Measurements from ENCODE around the gene SLC25A14.
"Not testable (repeated sequence)": the region's sequence is repeated elsewhere in the genome, so short reads cannot be mapped to it uniquely, and the experiment has no call there.

Gene SLC25A14, protein sequence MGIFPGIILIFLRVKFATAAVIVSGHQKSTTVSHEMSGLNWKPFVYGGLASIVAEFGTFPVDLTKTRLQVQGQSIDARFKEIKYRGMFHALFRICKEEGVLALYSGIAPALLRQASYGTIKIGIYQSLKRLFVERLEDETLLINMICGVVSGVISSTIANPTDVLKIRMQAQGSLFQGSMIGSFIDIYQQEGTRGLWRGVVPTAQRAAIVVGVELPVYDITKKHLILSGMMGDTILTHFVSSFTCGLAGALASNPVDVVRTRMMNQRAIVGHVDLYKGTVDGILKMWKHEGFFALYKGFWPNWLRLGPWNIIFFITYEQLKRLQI

DNA sequence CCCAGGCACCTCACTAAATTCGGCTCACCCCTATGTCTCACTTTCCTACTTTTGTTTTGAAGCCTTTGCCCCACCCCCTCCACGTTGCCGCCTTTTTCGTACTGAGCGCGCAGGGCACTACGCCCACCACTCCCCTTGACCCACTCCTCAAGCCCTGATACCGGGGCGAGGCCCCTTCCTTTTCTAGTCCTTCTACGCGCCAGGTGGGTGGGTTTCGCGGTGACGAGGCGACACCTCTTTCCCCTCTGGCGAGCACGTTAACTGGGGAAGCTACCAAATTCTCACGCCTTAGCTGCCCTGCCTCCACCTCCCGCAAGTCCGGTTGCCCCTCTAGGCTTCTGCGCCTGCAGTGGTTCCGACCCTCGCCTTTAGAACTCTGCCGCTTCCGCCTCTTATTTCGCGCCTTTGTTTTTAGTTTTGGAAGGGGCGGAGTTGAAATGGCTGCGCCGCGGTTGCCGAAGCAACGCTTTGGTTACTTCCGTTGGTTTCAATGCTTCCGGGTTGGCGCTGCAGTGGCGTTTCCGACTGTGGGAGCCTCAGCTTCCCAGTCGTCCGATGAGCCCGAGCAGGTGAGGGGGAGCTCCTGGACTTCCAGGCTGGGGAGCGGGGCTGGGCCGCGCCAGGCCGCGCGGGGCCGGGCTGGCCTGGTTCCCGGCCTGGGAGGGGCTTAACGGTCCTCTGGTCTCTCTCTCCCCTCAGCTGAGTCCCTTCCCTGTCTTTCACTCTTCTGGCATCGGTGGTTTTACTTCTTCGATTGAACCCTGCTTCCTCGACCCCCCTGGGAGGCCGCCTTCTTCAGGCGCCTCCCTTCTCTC is at the start of gene SLC25A14:
TSS of gene SLC25A14 (plus strand) at position 512 of the 815 bp plus-strand sequence. CDS start 360 bp downstream, outside the sequence.
- peak; percentile 85 for DNase-seq

DNA sequence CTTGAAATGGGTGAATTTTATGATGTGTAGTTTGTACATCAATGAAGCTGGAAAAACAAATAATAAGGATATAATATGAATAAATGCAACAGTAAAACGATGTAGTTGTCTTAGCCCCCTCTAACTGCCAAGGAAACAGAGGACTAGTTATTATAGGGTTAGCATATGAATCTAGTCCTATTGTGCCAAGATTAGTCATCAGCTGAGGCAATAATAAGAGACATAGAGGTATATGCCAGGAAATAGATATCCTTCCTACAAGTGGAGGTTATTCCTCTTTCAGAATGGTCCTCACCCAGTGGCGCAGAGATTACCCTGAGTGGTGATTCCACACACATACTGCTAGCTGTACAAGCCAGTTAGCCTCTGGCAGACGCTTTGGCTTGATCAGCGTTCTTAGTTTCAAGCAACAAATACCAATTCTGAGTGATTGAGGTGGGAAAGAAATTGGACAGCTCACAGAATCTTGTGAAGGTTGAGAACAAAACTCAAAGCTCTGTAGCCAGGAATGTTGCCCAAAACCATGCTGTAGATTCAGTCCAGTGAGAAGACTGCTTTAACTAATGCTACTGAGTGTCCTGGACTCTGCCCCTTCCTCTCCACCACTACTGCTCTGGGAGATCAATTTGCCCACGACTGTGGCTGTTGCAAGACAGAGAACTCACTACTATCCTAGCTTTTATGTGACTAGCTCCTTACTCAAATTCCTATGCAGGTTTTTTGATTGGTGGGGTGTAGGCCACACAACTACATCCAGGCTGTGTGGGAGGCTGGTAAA is 44.0 kb upstream of the SLC25A14 start:
- DNase-seq: no peak

DNA sequence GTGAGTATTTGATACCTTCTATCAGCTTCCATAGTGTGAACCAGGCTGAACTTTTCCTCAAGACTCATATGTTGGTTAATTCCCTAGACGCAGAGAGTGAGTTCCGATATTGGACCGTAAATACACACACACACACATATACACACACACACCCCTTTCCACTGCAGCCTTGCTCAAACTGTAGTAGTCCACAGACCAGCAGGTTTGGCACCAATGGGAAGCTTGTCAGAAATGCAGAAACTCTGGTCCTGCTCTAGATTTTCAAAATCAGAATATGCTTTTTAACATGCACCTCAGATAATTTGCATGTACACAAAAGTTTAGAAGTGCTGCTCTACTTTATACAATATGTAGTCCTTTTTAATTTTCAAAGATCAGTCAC is 43.4 kb upstream of the SLC25A14 start:
- DNase-seq: no peak

DNA sequence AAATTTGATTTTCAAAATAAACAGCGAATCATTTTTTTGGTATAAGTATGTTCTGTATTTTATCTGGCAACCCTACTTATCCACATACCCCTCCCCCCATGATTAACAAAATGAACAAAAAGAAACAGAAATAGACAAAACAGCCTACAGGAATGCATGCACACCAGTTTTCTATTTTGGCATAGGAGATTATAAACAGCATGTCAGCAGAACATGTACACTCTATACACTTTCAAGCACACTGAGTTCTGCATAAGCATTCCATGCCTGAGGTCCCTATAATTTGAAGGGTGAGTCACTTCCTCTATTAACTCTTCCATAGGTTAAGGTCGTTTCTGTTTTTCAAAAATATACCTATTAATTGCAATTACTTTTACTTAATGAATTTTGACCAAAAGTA is 43.0 kb upstream of the SLC25A14 start:
- no peak for DNase-seq

DNA sequence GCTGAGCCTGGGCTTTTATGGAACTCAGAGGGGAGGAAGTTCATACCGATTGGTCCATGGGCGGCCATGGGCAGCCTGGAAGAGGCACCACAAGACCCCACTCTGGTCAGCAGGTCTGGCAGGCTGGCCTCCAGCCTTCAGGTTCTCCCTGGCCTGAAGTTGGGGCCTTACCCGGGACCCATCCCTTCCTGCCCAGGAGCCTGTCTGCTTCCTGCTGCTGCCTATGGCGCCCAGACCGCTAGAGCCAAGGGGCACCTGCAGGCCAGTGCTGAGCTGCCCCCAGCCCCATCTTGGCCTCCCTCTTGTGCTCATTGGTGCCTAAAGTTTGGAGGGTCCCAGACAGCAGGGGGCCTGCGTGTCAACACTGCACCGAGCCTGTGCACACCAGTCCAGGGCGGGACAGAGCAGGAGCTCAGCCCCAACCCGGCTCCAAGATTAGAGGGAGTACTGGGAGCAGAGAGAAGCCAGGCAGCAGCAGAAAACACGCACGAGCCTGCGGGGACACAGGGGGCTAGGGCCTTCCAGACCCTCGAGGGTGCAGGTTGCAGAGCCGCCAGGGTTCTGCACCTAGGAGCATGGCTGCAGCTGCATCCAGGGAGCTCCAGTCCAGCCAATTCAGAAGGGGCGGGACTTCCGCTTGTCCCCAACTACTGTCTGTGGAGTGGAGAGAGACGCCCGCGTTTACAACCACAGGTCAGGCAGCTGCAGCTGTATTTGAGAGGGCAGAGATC is 40.3 kb upstream of the SLC25A14 start:
- peak; percentile 56 for DNase-seq

DNA sequence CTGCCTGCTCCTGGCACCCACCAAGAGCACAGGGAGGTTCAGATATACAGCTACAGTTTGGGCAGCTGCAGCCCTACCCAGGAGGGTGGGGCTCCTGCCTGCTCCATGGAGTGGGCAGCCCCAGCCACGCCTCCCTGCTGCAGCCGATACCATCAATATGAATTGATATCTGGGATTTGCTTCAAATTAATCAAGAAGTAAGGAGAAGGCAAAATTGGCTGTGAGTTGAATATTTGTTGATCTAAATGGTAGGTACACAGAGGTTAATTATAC is 39.8 kb upstream of the SLC25A14 start:
- DNase-seq: no peak

DNA sequence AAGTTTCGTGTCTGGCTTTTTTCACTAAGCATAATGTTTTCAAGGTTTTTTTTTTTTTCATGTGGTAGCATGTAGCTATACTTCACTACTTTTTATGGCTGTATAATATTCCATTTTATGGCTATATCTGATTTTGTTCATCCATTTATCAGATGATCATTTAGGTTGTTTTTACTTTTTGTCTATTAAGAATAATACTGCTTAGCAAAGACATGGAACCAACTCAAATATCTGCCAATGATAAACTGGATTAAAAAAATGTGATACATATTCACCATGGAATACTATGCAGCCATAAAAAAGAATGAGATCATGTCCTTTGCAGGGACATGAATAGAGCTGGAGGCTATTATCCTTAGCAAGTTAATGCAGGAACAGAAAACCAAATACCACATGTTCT is 38.3 kb upstream of the SLC25A14 start:
- no peak for DNase-seq

DNA sequence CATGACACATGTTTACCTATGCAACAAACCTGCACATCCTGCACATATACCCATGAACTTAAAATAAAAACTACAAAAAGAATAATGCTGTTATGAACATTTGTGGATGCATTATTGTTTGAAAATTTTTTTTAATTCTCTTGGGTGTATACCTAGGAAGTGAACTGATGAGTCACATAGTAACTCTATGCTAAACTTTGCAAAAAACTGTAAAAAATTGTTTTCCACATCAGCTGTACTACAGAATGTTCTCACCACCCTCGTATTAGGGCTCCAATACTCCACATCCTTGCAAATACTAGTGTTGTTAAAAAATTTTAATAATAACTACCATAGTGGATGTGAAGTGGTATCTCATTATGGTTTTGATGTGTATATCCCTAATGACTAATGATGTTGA is 37.7 kb upstream of the SLC25A14 start:
- no peak for DNase-seq

DNA sequence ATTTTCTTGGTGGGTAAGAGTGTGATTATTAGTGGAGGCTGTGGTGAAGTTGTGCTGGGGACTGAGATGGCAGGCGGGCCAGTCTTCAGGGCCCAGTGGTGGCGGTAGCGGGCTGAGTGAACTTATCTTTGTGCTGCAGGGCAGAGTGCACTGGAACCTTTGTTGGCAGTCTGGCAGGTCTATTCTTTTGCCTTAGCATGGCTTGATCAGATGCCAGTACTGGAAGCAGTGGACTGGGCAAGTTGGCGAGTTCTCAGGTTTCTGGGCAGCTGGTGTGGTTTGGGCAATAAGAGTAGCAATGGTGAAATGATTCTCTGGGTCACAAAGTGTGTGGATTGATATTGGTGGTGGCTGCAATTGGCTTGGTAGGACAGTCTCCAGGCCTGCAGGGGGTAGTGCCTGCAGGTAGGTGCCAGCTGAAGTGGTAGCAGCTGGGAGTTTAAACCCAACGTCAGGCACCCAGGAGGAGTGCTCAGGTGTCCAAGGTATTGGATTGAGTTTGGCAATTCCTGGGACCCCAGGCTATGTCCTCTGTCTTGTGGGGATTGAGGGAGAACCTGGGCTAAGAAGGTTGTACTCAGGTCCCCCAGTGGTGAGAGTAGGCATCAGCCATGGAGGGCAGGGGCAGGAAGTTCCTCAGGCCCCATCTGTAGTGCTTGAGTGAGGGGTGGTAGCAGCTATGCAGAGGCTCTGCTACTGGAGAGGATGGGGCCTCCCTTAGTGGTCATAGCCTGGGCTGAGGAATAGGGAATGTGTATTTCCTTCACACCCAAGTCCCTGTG is 34.9 kb upstream of the SLC25A14 start:
- DNase-seq: no peak

DNA sequence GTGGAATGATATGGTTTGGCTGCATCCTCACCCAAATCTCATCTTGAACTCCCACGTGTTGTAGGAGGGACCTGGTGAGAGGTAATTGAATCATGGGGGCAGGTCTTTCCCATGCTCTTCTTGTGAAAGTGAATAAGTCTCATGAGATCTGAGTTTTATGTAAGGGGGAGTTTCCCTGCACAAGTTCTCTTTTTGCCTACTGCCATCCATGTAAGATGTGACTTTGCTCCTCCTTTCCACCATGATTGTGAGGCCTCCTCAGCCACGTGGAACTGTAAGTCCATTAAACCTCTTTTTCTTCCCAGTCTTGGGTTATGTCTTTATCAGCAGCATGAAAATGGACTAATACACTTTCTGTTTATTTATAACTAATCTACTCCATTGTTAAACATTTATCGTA is 19.8 kb upstream of the SLC25A14 start:
- not testable (repeated sequence) for DNase-seq

DNA sequence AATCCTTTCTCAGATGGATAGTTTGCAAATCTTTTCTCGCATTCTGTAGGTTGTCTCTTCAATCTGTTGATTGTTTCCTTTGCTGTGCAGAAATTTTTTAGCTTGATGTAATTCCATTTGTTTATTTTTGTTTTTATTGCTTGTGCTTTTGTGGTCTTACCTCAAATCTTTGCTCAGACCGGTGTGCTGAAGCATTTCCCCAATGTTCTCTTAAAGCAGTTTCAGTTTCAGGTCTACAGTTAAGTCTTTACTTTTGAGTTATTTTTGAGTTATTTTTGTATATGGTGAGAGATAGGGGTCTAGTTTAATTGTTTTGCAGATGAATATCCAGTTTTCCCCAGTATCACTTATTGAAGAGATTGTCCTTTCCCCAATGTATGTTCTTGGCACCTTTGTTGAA is 18.2 kb upstream of the SLC25A14 start:
- no peak for DNase-seq

DNA sequence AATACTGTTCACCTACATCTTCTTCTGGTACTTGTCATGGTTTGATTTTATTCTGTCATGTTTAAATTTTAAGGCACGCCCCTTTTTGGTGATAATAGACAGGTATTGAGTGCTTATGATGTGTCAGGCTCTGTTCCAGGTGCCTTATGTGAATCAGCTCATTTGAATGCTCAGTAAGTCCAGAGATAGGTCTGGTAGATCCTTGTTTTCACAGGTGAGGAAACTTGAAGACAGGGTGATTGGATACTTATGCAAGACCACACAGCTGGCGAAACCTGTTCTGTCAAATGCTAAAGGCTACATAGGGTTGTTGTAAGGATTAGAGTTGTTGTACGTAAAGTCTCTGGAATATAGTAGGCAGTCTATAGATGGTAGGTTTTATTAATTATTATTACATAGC is 9.6 kb upstream of the SLC25A14 start:
- no peak for DNase-seq

DNA sequence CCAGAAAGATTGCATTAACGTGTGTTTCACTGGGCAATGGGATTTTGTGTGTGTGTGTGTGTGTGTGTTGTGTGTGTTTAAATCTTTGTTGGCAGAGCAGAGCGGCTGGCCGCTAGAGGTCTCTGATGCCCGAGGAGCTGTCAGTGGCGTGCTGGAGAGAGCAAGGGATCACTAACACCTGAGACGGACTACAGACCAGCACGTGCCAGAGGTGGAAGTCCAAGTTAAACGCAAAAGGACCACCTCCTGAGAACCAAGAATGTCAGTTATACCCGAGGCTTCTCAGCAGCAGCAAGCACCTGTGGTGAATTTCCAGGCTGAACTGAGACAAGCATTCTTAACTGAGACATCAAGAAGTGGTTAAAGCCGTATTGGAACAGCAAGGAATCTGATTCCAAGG is 9.0 kb upstream of the SLC25A14 start:
- peak; percentile 40 for DNase-seq

DNA sequence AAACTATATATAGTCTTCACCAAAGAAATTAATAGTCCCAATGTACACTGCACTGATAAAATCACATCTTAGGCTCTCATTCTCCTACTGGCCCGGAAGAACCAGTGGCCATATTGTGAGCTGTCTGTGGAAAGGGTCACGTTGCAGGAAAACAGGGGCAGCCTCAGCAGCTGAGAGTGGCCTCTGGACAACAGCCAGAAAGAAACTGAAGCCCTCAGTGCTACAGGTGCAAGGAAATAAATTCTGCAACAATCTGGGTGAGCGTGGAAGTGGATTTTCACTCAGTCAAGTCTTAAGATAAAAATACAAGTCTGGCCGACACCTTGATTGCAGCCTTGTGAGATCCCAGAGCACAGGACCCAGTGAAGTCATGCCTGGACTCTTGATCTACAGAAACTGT is 3.2 kb upstream of the SLC25A14 start:
- no peak for DNase-seq

DNA sequence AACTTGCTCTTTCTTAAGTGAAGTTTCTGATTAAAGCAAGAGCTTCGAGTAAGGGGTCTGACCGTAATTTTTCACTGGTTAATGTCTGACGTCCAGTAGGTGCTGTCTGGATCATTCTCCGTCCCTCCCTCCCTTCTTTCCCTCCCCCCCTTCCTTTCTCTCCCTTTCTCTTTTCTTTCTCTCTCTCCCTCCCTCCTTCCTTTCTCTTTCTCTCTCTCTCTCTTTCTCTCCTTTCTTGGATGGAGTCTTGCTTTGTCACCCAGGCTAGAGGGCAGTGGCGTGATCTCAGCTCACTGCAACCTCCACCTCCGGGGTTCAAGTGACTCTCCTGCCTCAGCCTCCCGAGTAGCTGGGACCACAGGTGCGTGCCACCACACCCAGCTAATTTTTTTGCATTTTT is 850 bp upstream of the SLC25A14 start:
- not testable (repeated sequence) for DNase-seq

DNA sequence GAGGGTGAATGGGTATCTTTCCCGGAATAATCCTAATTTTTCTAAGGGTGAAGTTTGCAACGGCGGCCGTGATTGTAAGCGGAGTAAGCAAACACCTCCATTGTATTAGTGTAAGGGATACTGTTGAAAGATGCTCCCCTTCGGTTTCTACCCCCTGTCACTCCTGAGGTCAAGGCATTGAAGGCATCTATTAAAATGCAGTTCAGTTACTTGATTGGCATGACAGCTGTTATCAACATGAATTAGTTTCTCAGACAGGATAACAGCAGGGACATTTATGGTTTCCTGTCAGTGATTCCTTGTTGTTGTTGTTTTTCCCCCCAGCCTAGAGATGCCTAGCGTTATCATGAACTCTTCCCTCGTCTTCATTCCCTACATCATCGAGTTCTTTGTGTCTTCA is 552 bp downstream of the SLC25A14 start:
- no peak for DNase-seq

DNA sequence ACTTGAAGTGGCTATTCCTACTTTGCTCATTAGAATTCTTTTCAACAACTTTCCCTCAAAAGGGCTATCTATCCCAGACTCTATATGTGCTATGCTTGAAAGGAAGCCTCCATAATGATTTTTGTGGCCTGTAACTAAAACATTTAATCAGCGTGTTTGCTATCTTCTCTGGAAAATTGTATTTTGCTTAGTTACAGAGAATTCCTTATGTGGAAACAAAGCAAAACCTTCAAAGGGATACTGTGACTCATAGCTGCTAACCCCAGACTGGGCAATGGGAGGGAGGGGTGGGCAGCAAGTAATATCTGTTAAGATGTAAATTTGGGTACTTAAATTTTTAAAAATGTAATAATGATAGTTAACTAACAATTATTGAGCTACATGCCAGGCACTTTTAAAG is 3.7 kb downstream of the SLC25A14 start:
- no peak for DNase-seq

DNA sequence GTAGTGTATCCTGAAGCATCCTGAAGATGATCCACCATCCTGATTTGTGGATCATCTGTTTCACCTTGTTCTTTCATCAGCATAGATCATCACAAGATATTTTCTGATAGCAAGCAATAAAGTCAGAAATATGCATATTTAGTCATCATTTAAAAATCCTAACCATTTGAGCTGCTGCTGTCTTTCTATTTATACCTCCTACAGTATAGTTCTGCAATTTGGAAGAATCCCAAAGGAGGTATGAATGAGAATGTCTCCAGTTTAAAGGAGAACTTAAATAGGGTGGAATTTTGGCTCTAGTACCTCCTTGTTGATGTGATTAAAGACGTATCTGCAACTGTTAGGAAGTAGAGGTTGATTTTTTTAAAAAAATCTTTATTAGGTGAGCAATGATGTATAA is 7.6 kb downstream of the SLC25A14 start:
- DNase-seq: no peak

DNA sequence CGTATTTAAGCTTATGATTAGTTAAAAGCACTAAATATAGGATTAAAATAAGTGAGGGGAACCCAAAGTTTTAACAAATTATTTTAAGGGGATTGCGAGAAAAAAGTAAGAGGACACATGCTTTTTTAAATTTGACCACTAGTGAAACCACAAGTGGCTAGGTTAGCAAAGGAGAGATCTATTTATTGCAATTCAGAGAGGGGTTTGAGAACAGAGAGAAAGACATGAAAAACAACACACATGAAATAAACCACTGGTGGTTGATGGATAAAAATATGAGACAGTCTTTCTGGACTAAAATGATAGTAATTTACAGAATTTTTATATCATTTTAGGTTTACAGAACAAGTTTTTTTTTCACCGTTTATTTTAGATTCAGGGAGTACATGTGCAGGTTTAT is 11.8 kb downstream of the SLC25A14 start:
- no peak for DNase-seq

DNA sequence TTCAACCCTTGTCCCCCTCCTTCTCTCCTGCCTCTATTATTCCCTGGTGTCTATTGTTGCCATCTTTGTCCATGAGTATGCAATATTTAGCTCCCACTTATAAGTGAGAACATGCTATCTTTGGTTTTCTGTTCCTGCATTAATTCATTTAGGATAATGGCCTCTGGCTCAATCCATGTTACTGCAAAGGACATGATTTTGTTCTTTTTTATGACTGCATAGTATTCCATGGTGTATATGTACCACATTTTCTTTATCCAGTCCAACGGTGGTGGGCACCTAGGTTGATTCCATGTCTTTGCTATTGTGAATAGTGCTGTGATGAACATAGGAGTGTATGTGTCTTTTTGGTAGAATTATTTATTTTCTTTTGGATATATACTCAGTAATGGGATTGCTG is 12.3 kb downstream of the SLC25A14 start:
- not testable (repeated sequence) for DNase-seq

DNA sequence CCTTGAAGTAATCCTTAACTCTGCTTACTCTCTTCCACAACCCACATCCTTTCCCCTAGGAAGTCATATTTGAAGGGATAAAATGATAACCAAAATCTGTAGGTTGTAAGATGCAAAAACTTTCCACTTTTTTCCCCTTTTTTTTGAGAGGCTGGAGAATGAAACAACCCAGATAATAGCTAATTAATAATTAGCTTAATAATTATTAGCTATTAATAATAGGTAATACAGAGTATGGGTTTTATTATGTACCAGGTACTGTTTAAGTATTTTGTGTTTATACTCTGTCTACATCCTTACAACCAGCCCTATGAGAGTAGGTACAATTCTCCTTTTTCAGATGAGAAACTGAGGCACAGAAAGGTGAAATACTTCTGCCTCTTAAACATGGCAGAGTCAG is 36.4 kb downstream of the SLC25A14 start:
- no peak for DNase-seq

DNA sequence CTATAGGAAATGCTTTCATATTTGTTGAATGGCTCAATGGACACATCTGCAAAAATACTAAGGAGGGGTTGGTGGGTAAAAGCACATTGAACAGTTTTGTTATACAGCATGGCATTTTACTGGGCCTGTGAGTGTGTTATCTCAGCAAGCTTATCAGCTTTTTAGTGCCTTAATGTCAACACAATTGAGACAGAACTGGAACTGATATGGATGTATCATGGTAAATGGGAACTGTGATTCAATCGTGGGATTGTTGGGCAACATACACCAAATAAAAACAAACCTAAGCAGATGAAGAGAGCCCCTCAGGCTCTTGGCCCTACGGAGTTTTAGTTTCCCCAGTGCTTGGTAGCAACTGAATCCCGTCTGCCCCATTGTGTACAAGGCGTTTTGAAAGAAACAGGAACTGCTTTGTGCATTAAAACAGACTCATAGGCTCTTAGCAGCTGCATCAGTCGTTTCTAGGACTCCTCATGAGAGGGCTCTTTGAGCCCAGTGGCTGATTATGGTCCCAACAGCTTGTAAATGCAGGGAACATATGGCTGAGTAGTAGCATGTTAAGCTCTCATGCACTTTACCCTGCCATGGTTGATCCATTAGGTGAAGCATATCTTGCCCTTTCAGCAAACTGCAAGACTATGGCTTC is 38.4 kb downstream of the SLC25A14 start:
- DNase-seq: no peak

Data from NCI-H1092 (cell line).